HG02763 (cell line): ENCODE results near the gene RAPGEF4.

Source experiments
- ATAC-seq: cut with Tn5 transposase; IDR thresholded peaks from one replicate; pipeline ENCODE4 v1.9.1; 2021; ENCODE audit warnings: mild to moderate bottlenecking, moderate library complexity; ENCODE audit not compliant: unreplicated experiment

RAPGEF4 gene

DNA sequence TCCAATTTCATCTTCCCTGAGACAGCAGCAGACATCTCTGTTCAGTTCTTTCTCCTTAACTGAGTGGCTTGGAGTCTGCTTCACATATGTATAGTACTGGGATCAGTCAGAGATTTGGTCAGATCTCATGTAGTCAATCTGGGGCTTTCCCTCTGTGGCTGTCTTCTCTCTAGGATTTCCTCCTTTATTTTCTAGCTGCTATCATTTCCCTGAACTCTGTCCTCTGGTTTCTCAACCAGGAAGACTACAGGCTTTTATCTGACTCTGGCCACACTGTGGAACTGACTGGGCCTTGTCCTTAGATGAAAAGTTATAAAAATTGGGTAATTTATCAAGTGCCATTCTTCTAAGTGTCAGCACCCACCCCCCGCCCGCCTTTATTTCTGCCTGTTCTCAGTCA is 121.0 kb downstream of the RAPGEF4 start:
- ATAC-seq: no peak

DNA sequence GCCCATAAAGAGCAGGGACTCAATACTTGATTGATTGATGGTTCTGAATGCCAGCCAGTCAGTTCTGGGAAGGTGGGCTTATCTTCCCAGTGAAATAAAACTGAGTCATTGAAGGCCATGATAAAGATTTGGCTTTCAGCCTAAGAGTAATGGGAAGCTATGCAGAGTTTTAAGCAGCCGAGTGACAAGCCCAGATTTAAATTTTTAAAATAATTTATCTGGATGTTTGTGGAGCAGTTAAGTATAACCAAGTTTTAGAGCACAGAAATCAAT is 122.8 kb downstream of the RAPGEF4 start:
- no peak for ATAC-seq

DNA sequence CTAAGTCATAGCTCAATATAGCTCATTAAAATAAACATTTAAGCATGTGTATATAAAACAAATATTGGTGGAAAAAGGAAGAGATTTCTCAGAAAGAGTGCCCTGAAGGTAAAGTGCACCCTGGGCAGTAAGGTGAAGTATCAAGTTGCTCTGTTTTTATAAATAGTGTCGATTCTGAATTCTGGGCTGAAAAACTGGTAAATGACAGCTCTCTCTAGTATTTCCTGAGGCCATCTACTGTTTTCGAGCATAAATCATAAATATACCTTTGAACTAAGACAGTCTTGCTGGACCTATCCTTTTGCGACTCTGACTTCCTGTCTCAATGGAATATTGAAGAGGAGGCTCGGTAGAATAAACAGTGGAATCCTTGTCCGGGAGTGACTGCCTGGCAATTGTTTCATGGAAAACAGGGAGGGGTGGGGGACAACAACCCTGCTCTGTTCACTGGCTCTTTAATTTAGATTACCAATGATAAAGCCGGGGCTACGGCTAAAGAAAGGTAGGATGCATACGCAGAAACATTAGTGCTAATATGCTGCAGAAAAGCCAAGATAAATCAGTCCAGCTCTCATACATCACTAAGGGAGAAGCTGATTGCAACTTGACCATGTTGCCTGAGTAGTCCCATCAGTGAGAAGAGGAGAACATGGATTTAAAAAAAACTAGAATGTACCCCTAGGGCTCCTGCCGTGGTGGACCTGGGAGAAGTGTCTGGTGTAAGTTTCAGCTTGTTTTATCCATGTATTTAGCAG is 124.1 kb downstream of the RAPGEF4 start:
- no peak for ATAC-seq

DNA sequence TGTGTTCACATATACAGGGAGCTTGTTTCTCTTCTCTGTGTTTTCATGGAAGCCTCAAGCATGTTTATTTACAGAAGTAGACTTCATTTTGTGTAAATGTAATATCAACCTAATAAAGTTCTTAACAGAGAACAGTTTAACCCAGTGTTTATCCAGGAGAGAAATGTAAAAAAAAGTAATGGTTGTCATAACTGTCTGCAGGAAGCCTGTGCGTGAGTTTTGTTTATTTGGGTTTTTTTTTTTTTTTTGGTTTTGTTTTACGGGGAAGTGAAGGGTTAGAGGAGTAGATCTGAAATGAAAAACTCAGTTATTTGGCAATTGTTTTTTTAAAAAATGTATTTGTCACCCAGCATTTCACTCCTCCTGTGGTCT is 124.7 kb downstream of the RAPGEF4 start:
- ATAC-seq: no peak

GRCh38 chr2:172861098-172861497 is 125.5 kb downstream of the RAPGEF4 start:
- no peak for ATAC-seq

DNA sequence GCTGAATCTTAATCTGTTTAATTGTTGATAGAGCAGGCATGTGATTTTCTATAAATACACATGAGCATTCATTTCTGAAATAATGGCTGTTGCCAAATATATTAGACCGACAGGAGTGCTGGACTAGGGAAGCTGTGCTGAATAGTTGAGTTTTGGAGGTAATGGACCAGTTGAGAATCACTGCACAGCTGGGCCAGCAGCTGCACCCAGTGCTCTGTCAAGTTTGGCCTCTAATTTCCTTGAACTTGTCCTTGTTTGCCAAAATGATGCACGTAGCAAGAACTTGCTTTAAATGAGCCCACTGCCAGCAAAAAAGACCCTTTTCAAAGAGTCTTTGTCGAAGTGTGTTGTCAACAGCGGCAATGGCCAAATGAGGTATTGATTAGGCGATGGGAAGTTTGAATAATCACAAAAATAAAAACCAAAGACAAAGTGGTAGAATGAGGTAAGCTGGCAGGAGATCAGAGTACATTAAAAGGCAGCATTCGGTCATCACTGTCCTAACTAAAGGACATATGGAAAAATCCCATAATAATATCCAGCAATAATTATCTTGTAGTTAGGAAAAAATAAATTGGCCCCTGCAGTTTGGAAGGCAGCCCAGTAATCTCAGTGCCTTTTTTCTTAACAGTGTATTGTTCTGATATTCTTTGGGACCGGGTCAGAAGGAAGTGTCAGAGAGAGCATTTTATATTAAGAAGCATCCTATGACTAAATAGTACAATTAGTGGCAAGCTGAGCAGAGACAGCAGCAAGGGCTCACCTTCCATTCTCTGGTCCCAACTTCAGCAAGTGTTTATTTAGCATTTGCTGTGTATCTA is 126.2 kb downstream of the RAPGEF4 start:
- ATAC-seq: no peak

GRCh38 chr2:172863341-172863740 is 127.7 kb downstream of the RAPGEF4 start:
- ATAC-seq: no peak

GRCh38 chr2:172864182-172864581 is 128.5 kb downstream of the RAPGEF4 start:
- ATAC-seq: no peak

- ATAC-seq: no peak
Measured at GRCh38 chr2:172865422-172865821, 129.8 kb downstream of the RAPGEF4 start.

DNA sequence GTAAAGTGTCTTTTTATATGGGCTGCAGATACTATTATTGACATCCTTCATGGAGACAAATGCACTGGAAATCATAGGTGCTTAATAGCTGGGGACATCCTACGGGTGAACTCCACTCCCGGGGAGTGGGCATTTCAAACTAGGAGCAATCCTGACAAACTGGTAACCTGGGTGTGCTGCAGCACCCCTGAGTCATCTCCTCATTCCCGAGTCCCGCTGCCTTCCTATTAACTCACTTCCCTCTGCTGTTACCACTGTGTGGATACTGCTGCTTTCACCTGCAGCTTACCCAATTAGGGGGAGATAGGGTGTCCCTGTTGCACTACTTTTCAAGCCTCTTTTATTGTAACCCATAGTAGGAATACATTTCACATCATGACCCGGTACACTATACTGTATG is 134.2 kb downstream of the RAPGEF4 start:
- ATAC-seq: no peak

GRCh38 chr2:172870396-172870795 is 134.8 kb downstream of the RAPGEF4 start:
- no peak for ATAC-seq

DNA sequence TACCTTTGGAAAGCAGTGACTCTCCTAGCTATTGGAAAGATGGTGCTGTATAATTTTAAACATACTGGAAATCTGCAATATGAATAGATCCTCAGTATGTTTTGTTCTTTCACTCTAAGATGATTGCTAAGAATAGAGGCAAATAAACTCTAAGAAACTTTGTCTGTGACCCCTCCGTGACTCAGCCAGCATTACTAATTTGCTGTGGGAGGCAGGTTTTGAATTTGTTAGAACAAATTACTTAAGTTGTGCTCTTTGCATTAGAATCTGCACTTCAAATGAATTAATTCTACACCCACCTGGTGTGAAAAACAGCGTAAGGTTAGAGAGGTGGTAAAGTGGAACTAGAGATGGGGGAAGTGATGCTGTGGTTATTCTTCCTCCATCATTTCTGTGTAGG is 142.2 kb downstream of the RAPGEF4 start:
- ATAC-seq: no peak

DNA sequence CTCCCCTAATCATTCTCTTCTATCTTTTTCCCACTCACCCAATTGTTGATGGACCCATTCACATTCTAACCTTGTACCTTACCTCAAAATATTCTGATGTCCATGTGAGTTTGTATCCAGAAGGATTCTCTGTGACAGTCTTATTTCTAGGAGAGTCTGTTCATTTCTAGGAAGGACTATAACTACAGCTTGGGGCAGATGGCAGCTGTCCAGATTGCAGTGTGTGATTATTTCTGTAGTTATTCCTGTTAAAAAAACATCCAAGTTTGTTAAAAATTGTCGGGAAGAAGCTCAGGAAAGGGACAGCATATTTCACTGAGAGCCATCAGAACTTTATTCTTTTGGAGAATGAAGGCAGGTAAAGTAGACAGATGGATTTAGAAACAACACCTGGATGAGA is 142.6 kb downstream of the RAPGEF4 start:
- no peak for ATAC-seq

DNA sequence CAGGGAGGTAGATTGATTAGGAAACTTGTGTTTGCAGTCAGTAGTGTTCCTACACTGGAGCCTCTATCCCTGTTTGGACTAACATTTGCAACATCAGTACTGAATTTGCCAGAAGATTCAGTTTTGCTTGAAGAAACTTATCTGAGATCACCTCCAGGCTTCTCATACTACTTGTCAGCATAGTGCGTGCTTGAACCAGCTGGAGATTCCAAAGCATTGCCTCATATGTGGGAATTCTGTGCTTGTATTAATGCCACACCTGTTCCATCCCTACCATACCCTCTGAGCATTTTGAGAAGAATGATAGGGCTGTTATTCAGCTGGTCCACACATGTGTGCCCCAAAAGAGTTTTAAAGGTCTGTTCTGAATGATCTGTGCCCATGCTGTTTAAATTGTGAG is 148.7 kb downstream of the RAPGEF4 start:
- no peak for ATAC-seq

DNA sequence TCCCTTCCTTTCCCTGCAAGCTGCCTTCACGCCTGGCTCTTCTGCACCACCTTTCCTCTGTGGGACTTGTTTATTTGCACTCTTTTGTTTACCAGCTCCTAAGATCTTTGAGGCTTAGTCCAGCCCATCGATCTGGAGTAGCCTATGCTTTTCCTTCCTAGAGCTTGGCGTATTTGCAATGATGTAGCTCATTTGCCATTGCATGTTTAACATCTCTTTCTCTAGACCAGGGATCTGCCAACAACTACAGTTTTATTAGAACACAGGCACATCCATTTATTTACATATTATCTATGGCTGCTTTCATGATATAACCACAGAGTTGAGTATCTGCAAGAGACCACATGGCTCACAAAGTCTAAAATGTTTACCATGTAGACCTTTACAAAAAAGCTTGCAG is 150.4 kb downstream of the RAPGEF4 start:
- ATAC-seq: no peak

DNA sequence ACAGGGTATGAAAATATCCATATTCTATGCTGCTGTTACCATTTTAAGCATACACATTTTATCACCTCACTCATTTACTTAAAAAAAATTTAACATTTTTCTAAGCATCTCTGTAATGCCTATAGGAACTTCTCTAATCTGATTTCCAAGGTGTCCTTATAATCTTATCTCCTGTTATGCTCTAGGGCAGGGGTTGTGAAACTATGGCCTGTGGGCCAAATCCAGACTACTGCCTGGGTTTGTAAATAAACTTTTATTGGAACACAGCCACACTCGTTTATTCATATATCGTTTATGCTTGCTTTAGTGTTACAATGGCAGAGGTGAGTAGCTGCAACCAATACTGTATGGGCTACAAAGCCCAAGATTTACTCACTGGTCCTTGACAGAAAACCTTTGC is 151.6 kb downstream of the RAPGEF4 start:
- ATAC-seq: no peak

- ATAC-seq: no peak
Measured at GRCh38 chr2:172888714-172889669, 153.3 kb downstream of the RAPGEF4 start.

GRCh38 chr2:172889768-172890430 is 154.3 kb downstream of the RAPGEF4 start:
- no peak for ATAC-seq

GRCh38 chr2:172893111-172893510 is 157.5 kb downstream of the RAPGEF4 start:
- no peak for ATAC-seq

DNA sequence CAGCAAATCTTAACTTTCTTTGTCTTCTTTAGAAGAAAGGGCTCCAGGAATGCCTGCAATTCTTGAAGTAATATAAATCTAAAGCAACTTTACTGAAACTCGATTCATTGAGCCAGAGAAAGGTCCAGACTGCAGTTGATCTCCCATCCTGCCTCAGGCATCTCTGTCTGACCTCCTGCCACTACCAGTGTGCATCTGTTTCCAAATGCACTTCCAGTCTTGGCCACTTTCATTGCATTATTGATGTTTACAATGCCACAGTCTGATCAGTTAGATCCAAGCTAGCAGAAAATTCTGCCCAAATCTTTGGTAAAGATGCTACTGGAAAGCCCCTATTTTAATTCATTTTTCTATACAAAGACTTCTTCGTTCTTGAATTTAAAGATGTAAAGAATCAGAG is 158.0 kb downstream of the RAPGEF4 start:
- ATAC-seq: no peak
